ENCODE results near the gene C11orf71.
A peak's percentile ranks its signal among the peaks of the same experiment; 100 is the strongest.

The C11orf71 gene

DNA sequence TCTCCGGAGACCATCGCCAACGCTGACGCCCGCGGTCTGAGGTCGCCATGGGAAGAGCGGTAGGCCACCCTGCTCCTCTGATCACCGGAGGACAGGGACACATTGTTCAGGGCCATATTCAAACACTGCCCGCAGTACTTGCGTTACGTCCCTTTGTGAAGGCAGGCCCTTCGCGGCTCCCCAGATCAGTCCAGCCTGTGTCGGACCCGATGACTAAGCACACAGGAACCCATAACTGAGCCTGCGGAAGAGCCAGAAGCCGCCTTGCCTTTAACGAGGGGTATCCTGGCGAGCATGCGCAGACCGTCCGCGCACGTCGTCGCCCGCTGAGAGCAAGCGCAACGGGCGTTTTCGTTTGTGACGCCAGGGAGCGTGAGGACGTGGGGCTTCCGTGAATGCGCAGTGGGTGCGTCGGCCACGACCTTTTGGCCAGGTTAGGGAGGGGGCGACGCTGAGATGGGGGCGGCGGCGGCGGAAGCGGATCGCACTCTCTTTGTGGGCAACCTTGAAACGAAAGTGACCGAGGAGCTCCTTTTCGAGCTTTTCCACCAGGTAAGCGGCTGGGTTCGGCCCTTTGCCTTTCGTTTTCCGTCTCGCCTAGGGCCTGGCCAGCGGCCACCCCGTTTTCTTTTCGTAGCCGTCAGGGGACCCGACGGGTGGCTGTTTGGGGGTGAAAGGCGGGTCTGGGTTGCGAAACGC is at the start of gene C11orf71, which contains the start of gene RBM7:
Gene C11orf71, minus strand, starts transcription at position 296 of the 699 bp plus-strand sequence. Its CDS starts 180 bp downstream, at position 116.
Gene RBM7, plus strand, starts transcription at position 451 of the 699 bp plus-strand sequence. Its CDS starts 6 bp downstream, at position 457.
- peak; percentile 85 for FAIRE-seq

- peak; percentile 71 for FAIRE-seq
These were observed 49.5 kb upstream of the C11orf71 start for GRCh38 chr11:114449845-114450244.

- FAIRE-seq, result peak; percentile 9
These were observed 48.6 kb upstream of the C11orf71 start for GRCh38 chr11:114448749-114449482.

DNA sequence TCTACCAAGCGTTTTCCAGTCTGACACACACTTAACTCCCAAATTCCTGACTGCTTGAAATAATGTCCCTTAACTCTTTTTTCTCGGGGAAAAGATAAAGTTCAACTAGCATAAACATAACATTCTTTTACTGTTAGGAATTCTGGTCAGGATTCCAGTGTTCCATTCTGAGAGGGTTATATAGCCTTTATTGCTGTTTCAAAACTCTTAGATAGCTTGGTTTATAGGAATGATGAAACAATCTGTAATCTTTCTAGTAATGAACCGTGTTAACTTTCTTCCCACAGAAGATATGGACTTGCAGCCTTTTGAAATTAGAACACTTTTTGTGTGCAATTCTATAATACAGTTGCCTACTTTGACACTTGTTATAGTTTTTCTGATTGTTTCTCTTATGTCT is 47.6 kb upstream of the C11orf71 start:
- no peak for FAIRE-seq

- no peak for FAIRE-seq
These were observed 47.1 kb upstream of the C11orf71 start for GRCh38 chr11:114447444-114447843.

GRCh38 chr11:114442536-114442935 is 42.2 kb upstream of the C11orf71 start:
- no peak for FAIRE-seq

DNA sequence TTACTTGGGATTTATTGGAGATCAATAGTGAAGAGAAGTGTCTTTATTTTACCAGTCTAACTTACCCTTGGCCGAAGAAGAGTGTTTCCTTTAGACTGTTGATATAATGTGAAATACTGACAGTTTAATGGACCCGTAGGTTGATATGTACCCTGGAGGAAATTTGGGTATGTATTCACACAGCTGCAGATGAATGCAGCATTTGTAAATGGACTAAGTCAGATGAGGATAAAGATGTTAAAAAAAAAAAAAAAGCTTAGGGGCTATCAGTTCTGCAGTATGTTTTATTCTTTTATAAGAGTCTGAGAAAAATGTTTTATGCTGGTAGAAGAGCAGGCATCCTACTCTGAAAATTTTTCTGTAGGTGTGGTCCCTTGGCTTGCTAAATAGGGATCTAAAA is 41.6 kb upstream of the C11orf71 start:
- FAIRE-seq, result no peak

- no peak for FAIRE-seq
These were observed 40.9 kb upstream of the C11orf71 start for GRCh38 chr11:114440971-114441763.

- no peak for FAIRE-seq
These were observed 40.0 kb upstream of the C11orf71 start for GRCh38 chr11:114440121-114440860.

GRCh38 chr11:114439229-114440120 is 39.2 kb upstream of the C11orf71 start, which contains the start of gene REXO2:
REXO2 (plus strand) TSS chr11:114439467; CDS start chr11:114439529, 62 bp downstream.
- no peak for FAIRE-seq

GRCh38 chr11:114438303-114438702 is 38.0 kb upstream of the C11orf71 start:
- FAIRE-seq, result no peak

DNA sequence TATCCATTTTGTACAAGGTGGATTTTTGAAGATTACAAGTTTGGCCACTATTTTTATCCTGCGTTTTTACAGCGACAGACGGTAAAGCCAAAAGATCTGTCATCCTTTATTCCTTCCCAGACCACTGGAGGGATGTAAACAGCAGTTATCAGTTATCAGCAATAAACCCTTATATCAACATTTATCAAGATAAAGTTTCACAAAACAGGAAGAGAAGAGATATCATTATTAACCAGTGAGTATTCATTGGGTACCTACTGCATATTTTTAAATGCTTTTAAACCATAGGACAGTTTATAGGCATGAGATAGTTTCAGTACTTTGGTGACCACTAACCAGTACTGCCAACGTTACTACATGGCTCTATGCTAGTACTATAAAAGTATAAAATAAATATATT is 33.1 kb upstream of the C11orf71 start:
- no peak for FAIRE-seq

- peak; percentile 55 for FAIRE-seq
These were observed 32.6 kb upstream of the C11orf71 start for GRCh38 chr11:114432893-114433292.

DNA sequence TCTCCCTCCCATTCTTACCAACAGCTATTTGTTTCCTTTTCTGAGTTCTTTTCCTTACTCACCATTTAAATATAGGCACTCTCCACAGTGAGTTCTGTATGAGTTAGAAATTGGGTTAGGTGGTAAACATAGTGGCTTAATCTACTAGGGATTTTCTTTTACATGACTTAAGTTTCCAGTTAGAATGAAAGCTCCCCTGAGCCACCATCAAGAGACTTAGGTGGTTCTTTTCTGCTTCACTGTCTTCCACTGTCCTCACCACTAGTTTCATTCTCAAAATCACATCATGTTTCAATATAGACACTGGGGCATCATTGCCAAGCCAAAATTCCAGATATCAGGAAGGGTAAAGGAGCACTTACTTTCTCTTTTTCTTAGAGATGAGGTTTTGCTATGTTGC is 30.0 kb upstream of the C11orf71 start:
- FAIRE-seq, result no peak

DNA sequence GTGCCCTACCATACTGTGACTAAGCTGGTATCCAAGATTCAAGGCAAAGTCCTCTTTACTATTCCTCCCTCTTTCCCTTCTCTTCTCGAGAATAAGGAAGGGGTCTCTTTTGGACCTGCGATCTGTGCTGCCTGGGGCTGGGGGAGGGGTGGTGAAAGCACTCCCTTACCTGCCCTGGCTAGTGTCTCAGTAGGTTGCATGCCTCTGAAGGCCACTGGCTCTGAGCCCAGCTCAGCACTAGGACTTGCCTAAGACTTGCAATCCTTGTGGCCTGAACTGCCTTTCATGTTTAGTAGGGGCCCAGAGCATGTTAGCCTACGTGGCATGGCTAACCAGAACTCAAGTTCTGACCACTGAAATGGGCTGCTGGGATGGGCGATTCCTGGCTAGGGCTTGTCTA is 26.0 kb upstream of the C11orf71 start:
- FAIRE-seq, result no peak

DNA sequence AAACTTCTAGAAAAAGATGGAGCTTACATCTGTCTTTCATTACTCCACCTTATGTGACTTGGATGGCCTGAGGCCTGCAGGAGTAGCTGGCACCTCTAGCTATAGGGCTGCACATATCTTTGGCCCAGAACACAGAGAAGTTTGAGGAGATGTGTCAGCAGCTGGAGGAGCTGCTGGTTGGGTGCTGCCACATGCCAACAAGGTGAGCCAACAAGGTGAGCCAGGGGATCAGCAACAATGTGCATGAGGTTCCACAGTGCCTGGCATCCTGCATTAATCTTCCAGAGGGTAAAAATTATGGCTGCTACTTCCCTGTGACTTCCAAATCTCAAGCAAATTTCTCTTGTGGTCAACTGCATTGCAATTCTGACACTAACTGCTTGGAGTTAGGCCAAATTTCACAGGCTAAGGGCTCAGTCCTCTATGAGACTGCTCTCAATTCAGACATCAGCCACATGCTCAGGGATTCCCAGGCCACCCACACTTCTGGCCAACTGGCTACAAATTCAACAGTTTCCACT is 16.2 kb upstream of the C11orf71 start:
- FAIRE-seq, result no peak

GRCh38 chr11:114413958-114414357 is 13.6 kb upstream of the C11orf71 start:
- FAIRE-seq, result no peak

GRCh38 chr11:114412946-114413345 is 12.6 kb upstream of the C11orf71 start:
- FAIRE-seq, result peak; percentile 94

GRCh38 chr11:114401311-114401710 is 1.0 kb upstream of the C11orf71 start:
- FAIRE-seq, result peak; percentile 91

DNA sequence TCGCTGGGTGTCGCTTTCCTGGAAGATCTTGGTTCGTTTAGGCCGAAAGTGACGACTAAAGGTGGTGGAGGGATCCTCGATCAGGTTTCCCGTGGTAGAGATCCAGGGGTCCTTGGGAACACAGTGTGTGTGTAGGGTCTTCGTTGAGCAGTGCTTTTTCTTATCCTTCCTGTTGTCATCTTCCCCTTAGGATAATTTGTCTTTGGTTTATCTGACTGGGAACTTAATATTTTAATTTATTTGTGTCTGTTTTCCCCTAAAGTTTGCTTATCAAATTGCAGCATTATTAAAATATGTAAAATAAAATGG is 558 bp upstream of the C11orf71 start:
- FAIRE-seq, result no peak

- FAIRE-seq, result peak; percentile 96
These were observed 658 bp downstream of the C11orf71 start for GRCh38 chr11:114399490-114400215.

Measured in islet of Langerhans (tissue), 1 donor.